NK-92 (cell line): ENCODE data around the gene SIMC1.
A peak's percentile ranks its signal among the peaks of the same experiment; 100 is the strongest.

ENCODE experiments used
- DNase-seq: peaks from one replicate; lab custom pipeline; 2025; ENCODE audit not compliant: unreplicated experiment; lab: John Stamatoyannopoulos, UW

The SIMC1 gene

GRCh38 chr5:176361437-176362232, 123.4 kb downstream of the SIMC1 start, which contains the start of gene KIAA1191:
TSS of gene KIAA1191 (minus strand) at chr5:176361764. CDS start at chr5:176359508, 2,256 bp downstream.
- peak; percentile 60 for DNase-seq

- no peak for DNase-seq
These were observed 123.9 kb downstream of the SIMC1 start for GRCh38 chr5:176362233-176362490.

GRCh38 chr5:176364765-176365350, 126.6 kb downstream of the SIMC1 start:
- DNase-seq: no peak

- DNase-seq: no peak
These were observed 127.4 kb downstream of the SIMC1 start, which contains the start of gene ARL10 for GRCh38 chr5:176365351-176366231. TSS of gene ARL10 (plus strand) at chr5:176365487. CDS start at chr5:176365564, 77 bp downstream.

- DNase-seq: no peak
These were observed 128.1 kb downstream of the SIMC1 start for GRCh38 chr5:176366232-176366894.

- DNase-seq: no peak
These were observed 130.5 kb downstream of the SIMC1 start for GRCh38 chr5:176368726-176369125.

- no peak for DNase-seq
These were observed 131.9 kb downstream of the SIMC1 start for GRCh38 chr5:176369934-176370711.

- DNase-seq: no peak
These were observed 133.7 kb downstream of the SIMC1 start for GRCh38 chr5:176371621-176372539.

- no peak for DNase-seq
These were observed 135.0 kb downstream of the SIMC1 start for GRCh38 chr5:176373100-176373818.

GRCh38 chr5:176379881-176380280, 141.7 kb downstream of the SIMC1 start:
- DNase-seq: no peak

- DNase-seq: no peak
These were observed 143.2 kb downstream of the SIMC1 start for GRCh38 chr5:176381423-176381822.

GRCh38 chr5:176381979-176382378, 143.8 kb downstream of the SIMC1 start:
- DNase-seq: no peak

GRCh38 chr5:176382721-176383120, 144.5 kb downstream of the SIMC1 start:
- no peak for DNase-seq

- DNase-seq: no peak
These were observed 145.2 kb downstream of the SIMC1 start for GRCh38 chr5:176383248-176383905.

- no peak for DNase-seq
These were observed 145.7 kb downstream of the SIMC1 start for GRCh38 chr5:176383961-176384360.

GRCh38 chr5:176384366-176384930, 146.2 kb downstream of the SIMC1 start:
- DNase-seq: no peak

- DNase-seq: no peak
These were observed 146.8 kb downstream of the SIMC1 start for GRCh38 chr5:176384991-176385390.

GRCh38 chr5:176386491-176386890, 148.3 kb downstream of the SIMC1 start:
- no peak for DNase-seq
